Measurements from ENCODE around the gene DNAJB14. TPM values are rescaled to one million over a fixed set of nuclear protein-coding genes. Genes with fewer than 3 reads are reported as not detected.

Gene DNAJB14
- total RNA-seq, 1 experiment from 2014 or later, result 52.5 TPM

DNA sequence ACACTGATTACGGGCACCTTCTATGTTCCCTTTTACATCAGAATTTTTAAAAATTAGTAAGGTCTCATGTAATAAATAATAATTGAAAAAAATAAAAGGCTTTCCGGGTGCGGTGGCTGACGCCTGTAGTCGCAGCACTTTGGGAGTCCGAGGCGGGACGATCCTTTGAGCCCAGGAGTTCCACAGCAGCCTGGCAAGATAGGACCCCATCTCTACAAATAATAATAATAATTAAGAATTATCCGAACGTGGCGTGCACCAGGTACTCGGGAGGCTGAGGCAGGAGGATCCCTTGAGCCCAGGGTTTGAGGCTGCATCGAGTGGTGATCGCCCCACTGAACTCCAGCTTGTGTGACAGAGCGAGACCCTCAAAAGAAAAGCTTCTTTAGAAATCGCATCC is 51.4 kb downstream of the DNAJB14 start:
- Histone ChIP-seq H4K20me1 (ENCODE audit: insufficient read depth) (no peaks in the 10 kb centered on the region), H3K79me2 (ENCODE audit: insufficient read depth, low read length) (peaks cover 32% of the 10 kb centered on the region), H3K4me3 (replicated peaks in 1 of 2; ENCODE audit: low read depth in 1 of 2, low read length in 2 of 2) (peak overlapping the region; percentile 44 to 59), H3K9me2 (ENCODE audit: insufficient read depth) (no peaks in the 10 kb centered on the region), H3K9ac (ENCODE audit: low read length) (peak overlapping the region; percentile 42), H3K27me3 (ENCODE audit: insufficient read depth, low read length) (no peaks in the 10 kb centered on the region), H2AFZ (ENCODE audit: low read depth, low read length, poor library complexity, severe bottlenecking) (no peak overlapping the region), H3K36me3 (ENCODE audit: control insufficient read depth in 1 of 2, insufficient read depth in 2 of 2, low read length in 2 of 2) (no peaks in the 10 kb centered on the region; a peak in 1 of 4 replicates), H3K4me2 (ENCODE audit: low read length) (peak overlapping the region; percentile 85), H3K4me1 (ENCODE audit: control insufficient read depth in 1 of 2, insufficient read depth in 2 of 2, low read length in 2 of 2) (peaks cover 4 to 18% of the 10 kb centered on the region in 2 experiments; a peak in 3 of 4 replicates), H3K9me3 (ENCODE audit: control insufficient read depth in 1 of 2, insufficient read depth in 1 of 2, low read depth in 1 of 2, low read length in 2 of 2) (no peaks in the 10 kb centered on the region), H3K27ac (ENCODE audit: low read depth, low read length) (peak overlapping the region; percentile 34)
- ATAC-seq (no peak), DNase-seq (ENCODE audit: low read depth, low spot score) (no peak)
- no peak for TF ChIP-seq REST (IDR thresholded peaks at IDR 0.05; ENCODE audit: low read depth)
- intact Hi-C loops (cut with micrococcal nuclease), result loop anchor here (5.0 kb wide), 1 partner anchor 52 kb away; the partner anchor contains the start of gene DNAJB14
- CTCF ChIA-PET, result interaction anchor here (1.0 to 1.6 kb wide), 3 partner anchors 10 to 87 kb away, joined by 3 to 8 read pairs (median 3); partner anchors contain the start of gene DNAJB14
- RAD21 ChIA-PET (ENCODE audit: low non-redundant PET in 1 of 2, low total read pairs in 2 of 2, uncharacterized antibody in 2 of 2, unreplicated experiment in 2 of 2), result interaction anchor here in 1 of 2 experiments (0.6 kb wide), 1 partner anchor 834 kb away, joined by 3 read pairs; no protein-coding TSS in a partner anchor
- BruUV-seq (replicated peaks), result no TSS peak
- POLR2A ChIA-PET, result interaction anchor here (0.6 to 1.6 kb wide), 3 partner anchors 46 to 461 kb away, joined by 3 to 8 read pairs (median 3); partner anchors contain the start of gene H2AZ1

Measured in HCT116 (cell line).